A549 (cell line): ENCODE data around the gene PALLD. TPM values are rescaled to one million over a fixed set of nuclear protein-coding genes. Genes with fewer than 3 reads are reported as not detected.

Experiments used
- ATAC-seq, 2 experiments: fragments of 200-7000 bp in 1 of 2; fragments of >200 bp in 1 of 2; cut with Nextera tagmentation in 1 of 2; cut with Tn5 transposase in 1 of 2; 3 replicates each; pipeline versions ENCODE4 v1.8.0 to v1.9.1; 2018 to 2020; ENCODE audit warnings: mild to moderate bottlenecking in 1 of 2, moderate library complexity in 1 of 2
- CTCF ChIA-PET: fragments of 300-600 bp; sonication (Branson Sonifier 250); formaldehyde crosslinking; extraction: SDS; loops from one replicate; lab custom pipeline; 2021; ENCODE audit warnings: antibody characterized with exemption, inconsistent platforms; lab: Yijun Ruan, JAX
- POLR2A ChIA-PET: fragments of 350-600 bp; formaldehyde crosslinking; extraction: SDS; loops from one replicate; lab custom pipeline; 2021; ENCODE audit warnings: antibody characterized with exemption, inconsistent platforms; lab: Yijun Ruan, JAX
- DNase-seq, 2 experiments: peaks; one replicate each; pipeline versions ENCODE4 v3.0.0 to v3.0.0-alpha.2; 2011 to 2016; ENCODE audit warnings: low read depth in 1 of 2, low spot score in 1 of 2
- FAIRE-seq: peaks from 2 replicates; lab custom pipeline; 2011; peaks lifted over from hg19 to GRCh38; lab: Jason Lieb, UNC
- H3K27ac ChIP-seq, 2 experiments: fragments of >200 bp; sonication (Bioruptor Twin); formaldehyde crosslinking; 3 replicates each; pipeline ENCODE4 v1.5.1; 2016 to 2017
- H3K4me1 ChIP-seq: fragments of >200 bp; sonication (Bioruptor Twin); formaldehyde crosslinking; 3 replicates; pipeline ENCODE4 v1.6.1; 2016
- H3K4me2 ChIP-seq: fragments of >200 bp; sonication (Bioruptor Twin); formaldehyde crosslinking; 3 replicates; pipeline ENCODE4 v1.6.1; 2016
- H3K4me3 ChIP-seq: fragments of >200 bp; sonication (Bioruptor Twin); formaldehyde crosslinking; 3 replicates; pipeline ENCODE4 v1.5.1; 2016
- H3K9me3 ChIP-seq: fragments of >200 bp; sonication (Bioruptor Twin); formaldehyde crosslinking; 3 replicates; pipeline ENCODE4 v1.6.1; 2016
- CBX2 ChIP-seq: fragments of 200-600 bp; sonication (generic); IDR thresholded peaks from 2 replicates; pipeline ENCODE4 v1.6.1; 2016; ENCODE audit warnings: low read depth, mild to moderate bottlenecking, borderline replicate concordance
- CHD4 ChIP-seq: fragments of 200-600 bp; sonication (generic); IDR thresholded peaks from 2 replicates; pipeline ENCODE4 v1.6.1; 2016; ENCODE audit warnings: antibody characterized with exemption, mild to moderate bottlenecking, borderline replicate concordance
- EP300 ChIP-seq, 2 experiments: fragments of >200 bp; sonication (Bioruptor Twin); formaldehyde crosslinking; IDR thresholded peaks; 2 replicates in 1 of 2; 3 replicates in 1 of 2; pipeline ENCODE4 v1.6.1; 2016 to 2017
- FOSB ChIP-seq: fragments of 250-450 bp; sonication (Bioruptor Pico); IDR thresholded peaks from 2 replicates; pipeline ENCODE4 v1.5.0; 2020; ENCODE audit warnings: mild to moderate bottlenecking, moderate library complexity
- FOXS1 ChIP-seq: fragments of 250-450 bp; sonication (Bioruptor Pico); IDR thresholded peaks from 2 replicates; pipeline ENCODE4 v1.5.0; 2020; ENCODE audit warnings: mild to moderate bottlenecking, moderate library complexity
- HOXA7 ChIP-seq: fragments of 250-450 bp; sonication (Bioruptor Pico); IDR thresholded peaks from 2 replicates; pipeline ENCODE4 v1.5.0; 2020; ENCODE audit warnings: mild to moderate bottlenecking, moderate library complexity
- HOXB5 ChIP-seq: fragments of 250-450 bp; sonication (Bioruptor Pico); IDR thresholded peaks from 2 replicates; pipeline ENCODE4 v1.5.0; 2020; ENCODE audit warnings: mild to moderate bottlenecking, moderate library complexity
- JUNB ChIP-seq: fragments of >200 bp; sonication (Bioruptor Twin); formaldehyde crosslinking; IDR thresholded peaks from 2 replicates; pipeline ENCODE4 v1.6.1; 2016
- MAFK ChIP-seq: fragments of 450-650 bp; IDR thresholded peaks from 2 replicates; pipeline ENCODE4 v1.6.1; 2014; ENCODE audit not compliant: partially characterized antibody
- NPAS2 ChIP-seq: fragments of 250-450 bp; sonication (Bioruptor Pico); IDR thresholded peaks from 2 replicates; pipeline ENCODE4 v1.8.0; 2022; ENCODE audit warnings: mild to moderate bottlenecking, moderate library complexity, borderline replicate concordance
- PHF8 ChIP-seq: fragments of 200-600 bp; sonication (generic); IDR thresholded peaks from 2 replicates; pipeline ENCODE4 v1.6.1; 2016; ENCODE audit warnings: low read depth, mild to moderate bottlenecking, antibody characterized with exemption, moderate library complexity, borderline replicate concordance
- POLR2AphosphoS2 ChIP-seq: conservative IDR thresholded peaks from 2 replicates; pipeline ENCODE4 v1.6.1; 2012; ENCODE audit warnings: low read length, improper control_type of control experiment, inconsistent platforms
- RFX5 ChIP-seq: fragments of 450-650 bp; IDR thresholded peaks from 2 replicates; pipeline ENCODE4 v1.7.1; 2014; ENCODE audit warnings: antibody characterized with exemption, mild to moderate bottlenecking, moderate library complexity
- RNF2 ChIP-seq: fragments of 200-600 bp; sonication (generic); IDR thresholded peaks from 2 replicates; pipeline ENCODE4 v1.6.1; 2016; ENCODE audit warnings: low read depth, mild to moderate bottlenecking, antibody characterized with exemption, moderate library complexity, borderline replicate concordance
- SMC3 ChIP-seq: fragments of >200 bp; sonication (Bioruptor Twin); formaldehyde crosslinking; IDR thresholded peaks from 3 replicates; pipeline ENCODE4 v1.6.1; 2018; ENCODE audit warnings: inconsistent platforms
- SREBF2 ChIP-seq: fragments of 450-650 bp; IDR thresholded peaks from 2 replicates; pipeline ENCODE4 v1.6.1; 2014; ENCODE audit warnings: mild to moderate bottlenecking, moderate library complexity
- TFCP2L1 ChIP-seq: fragments of 250-450 bp; sonication (Bioruptor Pico); IDR thresholded peaks from 2 replicates; pipeline ENCODE4 v1.5.0; 2021; ENCODE audit warnings: mild to moderate bottlenecking
- TP53 ChIP-seq: fragments of 250-450 bp; sonication (Bioruptor Pico); IDR thresholded peaks from 2 replicates; pipeline ENCODE4 v1.5.0; 2021; ENCODE audit warnings: mild to moderate bottlenecking, moderate library complexity
- ZC3H11A ChIP-seq: fragments of 450-650 bp; IDR thresholded peaks from 2 replicates; pipeline ENCODE4 v1.6.1; 2014; ENCODE audit warnings: antibody characterized with exemption, mild to moderate bottlenecking
- ZFP36 ChIP-seq: fragments of 450-650 bp; IDR thresholded peaks from 2 replicates; pipeline ENCODE4 v1.6.1; 2014; ENCODE audit warnings: borderline replicate concordance; ENCODE audit not compliant: partially characterized antibody
- WGBS: methylation state at CpG from one replicate; pipeline ENCODE4 v1.1.6; 2017; ENCODE audit errors: missing lambda C conversion rate; 5-methylcytosine and 5-hydroxymethylcytosine counted together
- polyA plus RNA-seq, 4 experiments: library from polyadenylated mRNA; depleted of rRNA in 3 of 4; stranded (reverse); fragments of >200 nt; fragmentation: RNase III in 1 of 4; extraction: RNeasy Plus Mini Kit Qiagen cat#74134 plus additional on column Dnase treatment in 1 of 4; gene quantifications; 2 replicates in 3 of 4; 3 replicates in 1 of 4; pipeline ENCODE4 v1.2.3, GENCODE V29; 2011 to 2017
- TF ChIP-seq, protein P1 (sequence below): fragments of 200-600 bp; sonication (generic); IDR thresholded peaks from 2 replicates; pipeline ENCODE4 v1.6.1; 2016; ENCODE audit warnings: antibody characterized with exemption, mild to moderate bottlenecking, moderate library complexity
- TF ChIP-seq, protein P2 (sequence below): fragments of 250-450 bp; sonication (Bioruptor Pico); IDR thresholded peaks from 2 replicates; pipeline ENCODE4 v1.5.0; 2020; ENCODE audit warnings: low read depth, mild to moderate bottlenecking, moderate library complexity
- TF ChIP-seq, protein P3 (sequence below): IDR thresholded peaks from 2 replicates; pipeline ENCODE4 v1.6.1; 2012
- TF ChIP-seq, protein P4 (sequence below): fragments of >200 bp; sonication (Bioruptor Twin); formaldehyde crosslinking; IDR thresholded peaks from 3 replicates; pipeline ENCODE4 v1.5.1; 2016
- TF ChIP-seq, protein P5 (sequence below): IDR thresholded peaks from 2 replicates; pipeline ENCODE4 v1.6.1; 2012
- TF ChIP-seq, protein P6 (sequence below): fragments of 250-450 bp; sonication (Bioruptor Pico); IDR thresholded peaks from 2 replicates; pipeline ENCODE4 v1.5.0; 2021; ENCODE audit warnings: mild to moderate bottlenecking, moderate library complexity, borderline replicate concordance

The PALLD gene
- polyA plus RNA-seq, 2 of the 4 experiments (the other 2 are of a cell fraction): 88.8 to 113 TPM

DNA sequence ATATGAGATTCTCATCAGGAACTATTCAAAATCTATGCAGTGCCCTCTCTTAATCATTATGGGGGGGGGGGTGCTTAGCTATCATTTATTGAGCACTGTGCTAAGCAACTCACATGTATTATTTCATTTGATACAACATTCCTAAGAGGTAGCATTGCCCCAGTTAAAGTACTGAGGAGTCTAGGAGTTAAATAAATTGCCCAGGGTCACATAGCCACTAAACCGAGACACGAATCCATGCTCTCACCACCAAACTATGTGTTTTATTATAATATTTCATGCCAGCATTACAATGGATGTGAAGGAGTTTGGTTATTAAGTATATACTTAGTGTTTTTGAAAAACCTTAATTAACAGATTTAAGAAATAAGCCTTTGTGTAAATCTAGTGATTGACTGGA, 381.8 kb downstream of the PALLD start:
- FAIRE-seq (no peak), ATAC-seq (no peak), DNase-seq (no peak)
- H3K27ac ChIP-seq: no peak overlapping the region
- TF ChIP-seq, protein P1, sequence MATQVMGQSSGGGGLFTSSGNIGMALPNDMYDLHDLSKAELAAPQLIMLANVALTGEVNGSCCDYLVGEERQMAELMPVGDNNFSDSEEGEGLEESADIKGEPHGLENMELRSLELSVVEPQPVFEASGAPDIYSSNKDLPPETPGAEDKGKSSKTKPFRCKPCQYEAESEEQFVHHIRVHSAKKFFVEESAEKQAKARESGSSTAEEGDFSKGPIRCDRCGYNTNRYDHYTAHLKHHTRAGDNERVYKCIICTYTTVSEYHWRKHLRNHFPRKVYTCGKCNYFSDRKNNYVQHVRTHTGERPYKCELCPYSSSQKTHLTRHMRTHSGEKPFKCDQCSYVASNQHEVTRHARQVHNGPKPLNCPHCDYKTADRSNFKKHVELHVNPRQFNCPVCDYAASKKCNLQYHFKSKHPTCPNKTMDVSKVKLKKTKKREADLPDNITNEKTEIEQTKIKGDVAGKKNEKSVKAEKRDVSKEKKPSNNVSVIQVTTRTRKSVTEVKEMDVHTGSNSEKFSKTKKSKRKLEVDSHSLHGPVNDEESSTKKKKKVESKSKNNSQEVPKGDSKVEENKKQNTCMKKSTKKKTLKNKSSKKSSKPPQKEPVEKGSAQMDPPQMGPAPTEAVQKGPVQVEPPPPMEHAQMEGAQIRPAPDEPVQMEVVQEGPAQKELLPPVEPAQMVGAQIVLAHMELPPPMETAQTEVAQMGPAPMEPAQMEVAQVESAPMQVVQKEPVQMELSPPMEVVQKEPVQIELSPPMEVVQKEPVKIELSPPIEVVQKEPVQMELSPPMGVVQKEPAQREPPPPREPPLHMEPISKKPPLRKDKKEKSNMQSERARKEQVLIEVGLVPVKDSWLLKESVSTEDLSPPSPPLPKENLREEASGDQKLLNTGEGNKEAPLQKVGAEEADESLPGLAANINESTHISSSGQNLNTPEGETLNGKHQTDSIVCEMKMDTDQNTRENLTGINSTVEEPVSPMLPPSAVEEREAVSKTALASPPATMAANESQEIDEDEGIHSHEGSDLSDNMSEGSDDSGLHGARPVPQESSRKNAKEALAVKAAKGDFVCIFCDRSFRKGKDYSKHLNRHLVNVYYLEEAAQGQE: no peak
- TF ChIP-seq SMC3: no peak
- no peak for TF ChIP-seq RFX5
- no peak for TF ChIP-seq FOXS1 (CRISPR knock-in tag)
- no peak for TF ChIP-seq POLR2AphosphoS2
- TF ChIP-seq TP53 (CRISPR knock-in tag): no peak
- TF ChIP-seq ZC3H11A: no peak
- TF ChIP-seq EP300 (IDR thresholded peaks at IDR 0.05): no peak
- TF ChIP-seq HOXB5 (CRISPR knock-in tag): no peak
- no peak for TF ChIP-seq ZFP36
- TF ChIP-seq, protein P2, sequence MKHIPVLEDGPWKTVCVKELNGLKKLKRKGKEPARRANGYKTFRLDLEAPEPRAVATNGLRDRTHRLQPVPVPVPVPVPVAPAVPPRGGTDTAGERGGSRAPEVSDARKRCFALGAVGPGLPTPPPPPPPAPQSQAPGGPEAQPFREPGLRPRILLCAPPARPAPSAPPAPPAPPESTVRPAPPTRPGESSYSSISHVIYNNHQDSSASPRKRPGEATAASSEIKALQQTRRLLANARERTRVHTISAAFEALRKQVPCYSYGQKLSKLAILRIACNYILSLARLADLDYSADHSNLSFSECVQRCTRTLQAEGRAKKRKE (CRISPR knock-in tag): no peak
- TF ChIP-seq, protein P3, sequence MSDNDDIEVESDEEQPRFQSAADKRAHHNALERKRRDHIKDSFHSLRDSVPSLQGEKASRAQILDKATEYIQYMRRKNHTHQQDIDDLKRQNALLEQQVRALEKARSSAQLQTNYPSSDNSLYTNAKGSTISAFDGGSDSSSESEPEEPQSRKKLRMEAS: no peak
- TF ChIP-seq RNF2: no peak
- TF ChIP-seq, protein P4, sequence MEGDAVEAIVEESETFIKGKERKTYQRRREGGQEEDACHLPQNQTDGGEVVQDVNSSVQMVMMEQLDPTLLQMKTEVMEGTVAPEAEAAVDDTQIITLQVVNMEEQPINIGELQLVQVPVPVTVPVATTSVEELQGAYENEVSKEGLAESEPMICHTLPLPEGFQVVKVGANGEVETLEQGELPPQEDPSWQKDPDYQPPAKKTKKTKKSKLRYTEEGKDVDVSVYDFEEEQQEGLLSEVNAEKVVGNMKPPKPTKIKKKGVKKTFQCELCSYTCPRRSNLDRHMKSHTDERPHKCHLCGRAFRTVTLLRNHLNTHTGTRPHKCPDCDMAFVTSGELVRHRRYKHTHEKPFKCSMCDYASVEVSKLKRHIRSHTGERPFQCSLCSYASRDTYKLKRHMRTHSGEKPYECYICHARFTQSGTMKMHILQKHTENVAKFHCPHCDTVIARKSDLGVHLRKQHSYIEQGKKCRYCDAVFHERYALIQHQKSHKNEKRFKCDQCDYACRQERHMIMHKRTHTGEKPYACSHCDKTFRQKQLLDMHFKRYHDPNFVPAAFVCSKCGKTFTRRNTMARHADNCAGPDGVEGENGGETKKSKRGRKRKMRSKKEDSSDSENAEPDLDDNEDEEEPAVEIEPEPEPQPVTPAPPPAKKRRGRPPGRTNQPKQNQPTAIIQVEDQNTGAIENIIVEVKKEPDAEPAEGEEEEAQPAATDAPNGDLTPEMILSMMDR: no peak
- no peak for TF ChIP-seq HOXA7 (CRISPR knock-in tag)
- TF ChIP-seq MAFK: no peak
- ChIA-PET POLR2A (no interaction called here), CTCF (no interaction called here)
- H3K9me3 ChIP-seq: peaks cover 8% of the 10 kb centered on the region; the same call in 2 of the 3 replicates
- H3K4me3 ChIP-seq: no peak overlapping the region
- peaks cover 21% of the 10 kb centered on the region for H3K4me1 ChIP-seq
- 88% methylated on average over 2 of the region's 2 CpGs for WGBS
- no peak overlapping the region for H3K4me2 ChIP-seq

DNA sequence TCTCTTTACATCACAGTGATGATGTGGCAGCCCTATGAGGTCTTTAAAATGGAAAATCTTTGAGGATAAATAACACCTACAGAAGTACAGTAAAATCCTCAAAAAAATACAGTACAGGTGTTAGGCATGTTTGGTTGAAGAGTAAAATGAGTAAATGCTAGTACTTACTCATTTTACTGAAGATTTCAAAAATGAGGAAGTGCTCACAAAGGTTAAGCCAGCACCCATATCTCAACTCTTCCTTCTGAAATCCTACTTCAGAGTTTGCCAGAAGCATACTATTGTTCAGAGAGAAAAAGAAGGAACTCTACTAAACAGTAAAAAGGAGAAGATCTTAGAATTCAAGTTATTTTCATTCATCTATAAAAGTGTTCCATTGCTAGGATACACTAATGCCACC, 382.3 kb downstream of the PALLD start:
- DNase-seq (no peak), FAIRE-seq (no peak), ATAC-seq (no peak)
- H3K4me2 ChIP-seq: no peak overlapping the region
- H3K9me3 ChIP-seq: peaks cover 8% of the 10 kb centered on the region; the same call in 2 of the 3 replicates
- H3K27ac ChIP-seq: no peak overlapping the region
- TF ChIP-seq FOXS1 (CRISPR knock-in tag): no peak
- TF ChIP-seq PHF8: no peak
- no peak overlapping the region for H3K4me3 ChIP-seq
- ChIA-PET CTCF (no interaction called here), POLR2A (no interaction called here)
- peaks cover 26% of the 10 kb centered on the region for H3K4me1 ChIP-seq

DNA sequence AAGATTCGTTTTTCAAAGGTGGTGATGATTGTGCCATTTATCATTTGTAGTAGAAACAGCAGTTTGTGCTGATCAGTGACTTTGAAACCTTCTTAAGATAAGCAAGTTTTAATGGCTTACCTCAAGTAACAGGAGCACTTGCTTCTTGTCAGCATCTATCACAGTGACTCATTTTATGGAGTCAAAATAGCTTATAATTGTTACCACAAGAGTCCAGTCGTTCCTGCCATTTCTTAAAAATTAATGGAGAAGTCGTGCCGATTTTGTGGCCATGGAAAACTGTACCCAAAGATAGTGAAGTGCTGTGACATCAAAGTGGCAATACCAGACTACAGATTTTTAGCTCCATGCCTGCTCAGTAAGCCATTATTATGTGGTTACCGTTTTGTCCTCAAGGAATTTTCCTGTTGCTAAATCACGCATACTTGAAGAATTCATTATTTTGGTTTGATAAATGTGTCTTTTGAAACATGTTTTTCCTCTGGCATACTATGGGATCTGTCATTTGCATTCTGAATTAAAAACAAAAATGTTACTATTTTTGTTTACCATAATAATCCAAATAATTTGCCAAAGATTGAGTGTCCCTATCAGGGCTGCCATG, 383.3 kb downstream of the PALLD start:
- Histone ChIP-seq H3K4me1 (peaks cover 36% of the 10 kb centered on the region), H3K9me3 (peaks cover 8% of the 10 kb centered on the region; the same call in 2 of the 3 replicates), H3K4me2 (no peak overlapping the region), H3K4me3 (no peak overlapping the region), H3K27ac (no peak overlapping the region)
- DNase-seq (no peak), ATAC-seq (no peak), FAIRE-seq (no peak)
- ChIA-PET CTCF (no interaction called here), POLR2A (no interaction called here)
- 75% methylated on average over 6 of the region's 6 CpGs for WGBS
- TF ChIP-seq FOSB (CRISPR knock-in tag) (no peak), CBX2 (no peak), SMC3 (no peak), NPAS2 (CRISPR knock-in tag) (no peak), JUNB (no peak), SREBF2 (no peak), CHD4 (no peak), TFCP2L1 (CRISPR knock-in tag) (no peak)
- TF ChIP-seq, protein P5, sequence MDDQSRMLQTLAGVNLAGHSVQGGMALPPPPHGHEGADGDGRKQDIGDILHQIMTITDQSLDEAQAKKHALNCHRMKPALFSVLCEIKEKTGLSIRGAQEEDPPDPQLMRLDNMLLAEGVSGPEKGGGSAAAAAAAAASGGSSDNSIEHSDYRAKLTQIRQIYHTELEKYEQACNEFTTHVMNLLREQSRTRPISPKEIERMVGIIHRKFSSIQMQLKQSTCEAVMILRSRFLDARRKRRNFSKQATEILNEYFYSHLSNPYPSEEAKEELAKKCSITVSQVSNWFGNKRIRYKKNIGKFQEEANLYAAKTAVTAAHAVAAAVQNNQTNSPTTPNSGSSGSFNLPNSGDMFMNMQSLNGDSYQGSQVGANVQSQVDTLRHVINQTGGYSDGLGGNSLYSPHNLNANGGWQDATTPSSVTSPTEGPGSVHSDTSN: no peak
- TF ChIP-seq, protein P6, sequence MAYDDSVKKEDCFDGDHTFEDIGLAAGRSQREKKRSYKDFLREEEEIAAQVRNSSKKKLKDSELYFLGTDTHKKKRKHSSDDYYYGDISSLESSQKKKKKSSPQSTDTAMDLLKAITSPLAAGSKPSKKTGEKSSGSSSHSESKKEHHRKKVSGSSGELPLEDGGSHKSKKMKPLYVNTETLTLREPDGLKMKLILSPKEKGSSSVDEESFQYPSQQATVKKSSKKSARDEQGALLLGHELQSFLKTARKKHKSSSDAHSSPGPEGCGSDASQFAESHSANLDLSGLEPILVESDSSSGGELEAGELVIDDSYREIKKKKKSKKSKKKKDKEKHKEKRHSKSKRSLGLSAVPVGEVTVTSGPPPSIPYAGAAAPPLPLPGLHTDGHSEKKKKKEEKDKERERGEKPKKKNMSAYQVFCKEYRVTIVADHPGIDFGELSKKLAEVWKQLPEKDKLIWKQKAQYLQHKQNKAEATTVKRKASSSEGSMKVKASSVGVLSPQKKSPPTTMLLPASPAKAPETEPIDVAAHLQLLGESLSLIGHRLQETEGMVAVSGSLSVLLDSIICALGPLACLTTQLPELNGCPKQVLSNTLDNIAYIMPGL (CRISPR knock-in tag): no peak
